ENCODE measurements around the gene MREG. TPM values are rescaled to one million over a fixed set of nuclear protein-coding genes. Genes with fewer than 3 reads are reported as not detected.

The MREG gene
- total and polyA plus RNA-seq, 3 donors from 2014 or later = 3.0 to 5.2 (median 4.3) TPM

GRCh38 chr2:216024779-216025336, 11.5 kb upstream of the MREG start:
- WGBS, 2 donors = 84 to 95% methylated on average over 7 of the region's 7 CpGs
- intact Hi-C loops (cut with DNase I; ENCODE audit: low total_unique reads) = no loop called here
- no peak for TF ChIP-seq CTCF (IDR thresholded peaks at IDR 0.05)
- no peak for TF ChIP-seq POLR2A (IDR thresholded peaks at IDR 0.05)

GRCh38 chr2:216023055-216023648, 9.8 kb upstream of the MREG start:
- 47 to 63% methylated on average over 3 of the region's 3 CpGs for whole genome bisulfite sequencing, 2 donors
- no peaks in the 10 kb centered on the region for H3K9me3 ChIP-seq
- DNase-seq = peak; percentile 61
- H3K4me3 ChIP-seq = no peak overlapping the region
- intact Hi-C loops (cut with DNase I; ENCODE audit: low total_unique reads) = no loop called here
- no peaks in the 10 kb centered on the region for H3K27me3 ChIP-seq
- no peaks in the 10 kb centered on the region for H3K4me1 ChIP-seq
- H3K27ac ChIP-seq = no peak overlapping the region
- TF ChIP-seq POLR2A (IDR thresholded peaks at IDR 0.05) (no peak), CTCF (IDR thresholded peaks at IDR 0.05) (peak in 2 of 3 experiments; percentile 46 to 61)
- no peaks in the 10 kb centered on the region for H3K36me3 ChIP-seq (ENCODE audit: low read depth, missing control alignments)

More at GRCh38 chr2:216024779-216025336, 11.5 kb upstream of the MREG start:
- no peaks in the 10 kb centered on the region for H3K9me3 ChIP-seq
- H3K27ac ChIP-seq = no peak overlapping the region
- no peak for DNase-seq
- H3K36me3 ChIP-seq (ENCODE audit: low read depth, missing control alignments) = no peaks in the 10 kb centered on the region
- no peak overlapping the region for H3K4me3 ChIP-seq
- no peaks in the 10 kb centered on the region for H3K27me3 ChIP-seq
- no peaks in the 10 kb centered on the region for H3K4me1 ChIP-seq

- H3K27ac ChIP-seq = no peak overlapping the region
- intact Hi-C loops (cut with DNase I; ENCODE audit: low total_unique reads) = no loop called here
- TF ChIP-seq POLR2A (IDR thresholded peaks at IDR 0.05) = no peak
- TF ChIP-seq CTCF (IDR thresholded peaks at IDR 0.05) = no peak
- H3K27me3 ChIP-seq = no peaks in the 10 kb centered on the region
- no peaks in the 10 kb centered on the region for H3K9me3 ChIP-seq
- no peaks in the 10 kb centered on the region for H3K4me1 ChIP-seq
- DNase-seq = no peak
- no peak overlapping the region for H3K4me3 ChIP-seq
- 86 to 92% methylated on average over 7 of the region's 7 CpGs for WGBS, 2 donors
- H3K36me3 ChIP-seq (ENCODE audit: low read depth, missing control alignments) = no peaks in the 10 kb centered on the region
Measured at GRCh38 chr2:216021768-216022565, 8.6 kb upstream of the MREG start.

GRCh38 chr2:216018709-216019108, 5.4 kb upstream of the MREG start:
- Histone ChIP-seq H3K36me3 (ENCODE audit: low read depth, missing control alignments) (no peaks in the 10 kb centered on the region), H3K27ac (no peak overlapping the region), H3K4me1 (peaks cover 6% of the 10 kb centered on the region), H3K9me3 (no peaks in the 10 kb centered on the region), H3K4me3 (no peak overlapping the region), H3K27me3 (no peaks in the 10 kb centered on the region)
- intact Hi-C loops (cut with DNase I; ENCODE audit: low total_unique reads) = loop anchor here (10.0 kb wide), 1 partner anchor 64 kb away; no protein-coding TSS in a partner anchor
- WGBS, 2 donors = 89 to 94% methylated on average over 3 of the region's 3 CpGs
- TF ChIP-seq POLR2A (IDR thresholded peaks at IDR 0.05) = no peak
- no peak for TF ChIP-seq CTCF (IDR thresholded peaks at IDR 0.05)
- DNase-seq = no peak

Measured in testis (tissue), 3 donors.